A673 (cell line): ENCODE data around the gene USP15.

ENCODE experiments used
- CTCF ChIP-seq: fragments of 300-800, 200-600 bp; sonication (generic); conservative IDR thresholded peaks from 2 replicates; pipeline ENCODE4 v1.5.1; 2017; ENCODE audit warnings: low read depth, mild to moderate bottlenecking, antibody characterized with exemption, low read length, moderate library complexity, mixed read lengths
- EZH2 ChIP-seq: fragments of 200-600 bp; sonication (generic); IDR thresholded peaks from 2 replicates; pipeline ENCODE4 v1.6.1; 2017; ENCODE audit warnings: borderline replicate concordance, low read depth, mild to moderate bottlenecking, mixed read lengths, antibody characterized with exemption, low read length; ENCODE audit not compliant: poor library complexity, severe bottlenecking

GRCh38 chr12:62296001-62296400, 35.8 kb downstream of the USP15 start:
- TF ChIP-seq CTCF (no peak), EZH2 (no peak)
